Spleen (tissue), 7 donors: ENCODE measurements around the gene HGS.

Experiments
- CTCF ChIP-seq, 11 experiments: fragments of 200-600 bp in 7 of 11; fragments of 450-650 bp in 4 of 11; sonication (generic) in 4 of 11; IDR thresholded peaks in 8 of 11; conservative IDR thresholded peaks in 3 of 11; 1 replicate in 7 of 11; 2 replicates in 4 of 11; pipeline versions ENCODE4 v1.4.0 to v1.8.0; 2016 to 2021; ENCODE audit warnings: antibody characterized with exemption in 11 of 11, inconsistent platforms in 4 of 11, mild to moderate bottlenecking in 1 of 11
- POLR2A ChIP-seq, 3 donors: fragments of 450-650 bp; IDR thresholded peaks; one replicate each; pipeline ENCODE4 v1.5.1; 2017; ENCODE audit warnings: antibody characterized with exemption in 3 of 3, mild to moderate bottlenecking in 1 of 3
- POLR2AphosphoS5 ChIP-seq, 3 donors: sonication (generic); formaldehyde crosslinking; IDR thresholded peaks; one replicate each; pipeline ENCODE4 v1.5.1; 2017; ENCODE audit warnings: antibody characterized with exemption in 3 of 3
- donor health status: DM: no; HTN: no; CAD: no; lungs with moderate emphysema.
- donor health status: DM: no; HTN: no; CAD: no.
- donor health status: DM: no; HTN: no; CAD: no.

GRCh38 chr17:81664051-81664470, 19.8 kb upstream of the HGS start:
- TF ChIP-seq CTCF (IDR thresholded peaks at IDR 0.05 in 8 of 11, conservative IDR thresholded peaks at IDR 0.05 in 3 of 11), result no peak
- TF ChIP-seq POLR2AphosphoS5 (IDR thresholded peaks at IDR 0.05), result peak in 2 of 3 donors; percentile 16 to 43
- TF ChIP-seq POLR2A (IDR thresholded peaks at IDR 0.05), result no peak
